DND-41 (cell line): ENCODE data around the gene TMEM45A.

Source experiments
- ATAC-seq: fragments of 200-7000 bp; cut with Tn5 transposase; 3 replicates; pipeline ENCODE4 v1.9.1; 2021; ENCODE audit warnings: low read depth; ENCODE audit not compliant: insufficient read depth
- DNase-seq: peaks from one replicate; pipeline ENCODE4 v3.0.0-alpha.2; 2020
- H2AFZ ChIP-seq: 2 replicates; pipeline ENCODE4 v1.6.0; 2012; ENCODE audit warnings: low read depth, low read length
- H3K27ac ChIP-seq: 2 replicates; pipeline ENCODE4 v1.5.1; 2012; ENCODE audit warnings: low read length, inconsistent platforms
- H3K27me3 ChIP-seq: fragments of 200-600 bp; sonication (generic); 2 replicates; pipeline ENCODE4 v1.6.0; 2012; ENCODE audit warnings: low read length, mild to moderate bottlenecking, inconsistent platforms; ENCODE audit not compliant: insufficient read depth, poor library complexity
- H3K36me3 ChIP-seq: 2 replicates; pipeline ENCODE4 v1.5.1; 2012; ENCODE audit warnings: low read length, inconsistent platforms; ENCODE audit not compliant: insufficient read depth
- H3K4me1 ChIP-seq: 2 replicates; pipeline ENCODE4 v1.5.1; 2012; ENCODE audit warnings: mild to moderate bottlenecking, low read length; ENCODE audit not compliant: insufficient read depth
- H3K4me2 ChIP-seq: 2 replicates; pipeline ENCODE4 v1.6.0; 2012; ENCODE audit warnings: mild to moderate bottlenecking, moderate library complexity, low read length, inconsistent platforms; ENCODE audit not compliant: insufficient read depth
- H3K4me3 ChIP-seq, 2 experiments: fragments of 200-600 bp in 1 of 2; shearing (Covaris generic) in 1 of 2; 2 replicates each; pipeline ENCODE4 v1.5.1; 2012 to 2016; ENCODE audit warnings: inconsistent platforms in 2 of 2, low read length in 2 of 2, mild to moderate bottlenecking in 2 of 2, low read depth in 1 of 2, moderate library complexity in 1 of 2
- H3K79me2 ChIP-seq: 2 replicates; pipeline ENCODE4 v1.6.0; 2012; ENCODE audit warnings: low read length, inconsistent platforms; ENCODE audit not compliant: insufficient read depth
- H3K9ac ChIP-seq: 2 replicates; pipeline ENCODE4 v1.6.0; 2012; ENCODE audit warnings: low read depth, mild to moderate bottlenecking, inconsistent platforms, low read length, moderate library complexity
- H3K9me3 ChIP-seq: 2 replicates; pipeline ENCODE4 v1.5.1; 2012; ENCODE audit warnings: low read length, moderate library complexity, mild to moderate bottlenecking, inconsistent platforms; ENCODE audit not compliant: insufficient read depth, severe bottlenecking
- H4K20me1 ChIP-seq: 2 replicates; pipeline ENCODE4 v1.6.0; 2012; ENCODE audit warnings: low read length; ENCODE audit not compliant: insufficient read depth
- EZH2 ChIP-seq: IDR thresholded peaks from 3 replicates; pipeline ENCODE4 v1.6.1; 2012; ENCODE audit warnings: borderline replicate concordance, low read depth, mild to moderate bottlenecking, moderate library complexity, low read length, inconsistent platforms; ENCODE audit not compliant: severe bottlenecking
- TF ChIP-seq, protein P1 (sequence below): IDR thresholded peaks from 2 replicates; pipeline ENCODE4 v1.5.1; 2012; ENCODE audit warnings: borderline replicate concordance, low read length, moderate library complexity, mild to moderate bottlenecking; ENCODE audit not compliant: poor library complexity, severe bottlenecking; ENCODE audit errors: extremely low read depth

Gene TMEM45A

DNA sequence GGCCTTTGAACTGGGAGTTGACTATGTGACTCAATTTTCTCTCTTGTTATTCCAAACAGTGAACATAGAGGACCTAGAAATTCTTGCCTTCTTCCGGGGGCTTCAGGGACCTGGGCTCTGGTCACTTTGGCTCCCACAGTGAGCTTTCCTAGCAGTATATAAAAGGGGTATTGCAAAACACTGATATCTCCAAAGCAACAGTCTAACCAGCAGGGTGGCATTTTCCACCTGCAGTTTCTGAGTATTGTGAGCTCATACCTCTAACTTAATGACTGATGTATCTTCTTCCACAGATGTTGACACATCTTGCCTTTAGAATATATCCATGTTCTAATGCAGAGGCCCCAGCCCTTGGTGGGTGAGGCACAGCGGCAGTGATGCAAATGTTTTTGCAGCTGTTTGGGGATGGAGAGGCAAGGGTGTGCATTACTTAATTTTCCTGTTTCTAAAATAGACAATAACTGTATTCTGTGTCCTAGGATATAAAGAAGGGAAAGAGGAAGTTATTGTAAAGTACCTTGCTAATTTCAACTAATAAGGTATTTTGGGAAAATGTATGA is 71.3 kb downstream of the TMEM45A start:
- no peaks in the 10 kb centered on the region for H4K20me1 ChIP-seq
- no peaks in the 10 kb centered on the region for H3K4me1 ChIP-seq
- H3K9me3 ChIP-seq = no peaks in the 10 kb centered on the region
- H3K4me2 ChIP-seq = no peak overlapping the region
- no peaks in the 10 kb centered on the region for H3K36me3 ChIP-seq
- no peaks in the 10 kb centered on the region for H3K27me3 ChIP-seq
- no peak for TF ChIP-seq EZH2
- TF ChIP-seq, protein P1, sequence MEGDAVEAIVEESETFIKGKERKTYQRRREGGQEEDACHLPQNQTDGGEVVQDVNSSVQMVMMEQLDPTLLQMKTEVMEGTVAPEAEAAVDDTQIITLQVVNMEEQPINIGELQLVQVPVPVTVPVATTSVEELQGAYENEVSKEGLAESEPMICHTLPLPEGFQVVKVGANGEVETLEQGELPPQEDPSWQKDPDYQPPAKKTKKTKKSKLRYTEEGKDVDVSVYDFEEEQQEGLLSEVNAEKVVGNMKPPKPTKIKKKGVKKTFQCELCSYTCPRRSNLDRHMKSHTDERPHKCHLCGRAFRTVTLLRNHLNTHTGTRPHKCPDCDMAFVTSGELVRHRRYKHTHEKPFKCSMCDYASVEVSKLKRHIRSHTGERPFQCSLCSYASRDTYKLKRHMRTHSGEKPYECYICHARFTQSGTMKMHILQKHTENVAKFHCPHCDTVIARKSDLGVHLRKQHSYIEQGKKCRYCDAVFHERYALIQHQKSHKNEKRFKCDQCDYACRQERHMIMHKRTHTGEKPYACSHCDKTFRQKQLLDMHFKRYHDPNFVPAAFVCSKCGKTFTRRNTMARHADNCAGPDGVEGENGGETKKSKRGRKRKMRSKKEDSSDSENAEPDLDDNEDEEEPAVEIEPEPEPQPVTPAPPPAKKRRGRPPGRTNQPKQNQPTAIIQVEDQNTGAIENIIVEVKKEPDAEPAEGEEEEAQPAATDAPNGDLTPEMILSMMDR = no peak
- no peak overlapping the region for H3K27ac ChIP-seq
- no peak overlapping the region for H3K9ac ChIP-seq
- DNase-seq (no peak), ATAC-seq (no peak)
- H2AFZ ChIP-seq = no peak overlapping the region
- no peak overlapping the region for H3K4me3 ChIP-seq
- no peaks in the 10 kb centered on the region for H3K79me2 ChIP-seq

DNA sequence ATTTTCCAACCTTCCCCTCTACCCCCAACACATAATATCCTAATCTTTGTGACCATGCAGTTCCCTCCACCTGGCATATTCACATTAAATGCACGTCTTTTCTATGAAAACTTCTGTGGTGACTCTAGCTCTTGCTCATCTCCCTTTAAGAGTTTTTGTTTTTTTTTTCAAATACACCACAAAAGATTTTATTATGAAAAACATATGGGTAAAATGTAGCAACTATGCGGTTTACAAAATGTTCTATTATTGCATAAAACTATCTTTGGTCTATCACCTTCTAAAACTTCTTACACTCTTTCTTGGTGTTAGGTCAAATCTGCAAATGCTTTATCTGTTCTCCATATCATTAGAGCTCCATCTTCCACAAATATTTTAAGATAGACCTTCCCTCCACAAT is 78.4 kb downstream of the TMEM45A start:
- ATAC-seq (no peak), DNase-seq (no peak)
- no peak overlapping the region for H3K4me2 ChIP-seq
- H3K27me3 ChIP-seq = no peaks in the 10 kb centered on the region
- no peaks in the 10 kb centered on the region for H3K36me3 ChIP-seq
- H2AFZ ChIP-seq = no peak overlapping the region
- no peaks in the 10 kb centered on the region for H4K20me1 ChIP-seq
- H3K4me3 ChIP-seq = no peak overlapping the region
- TF ChIP-seq, protein P1 = no peak
- TF ChIP-seq EZH2 = no peak
- no peaks in the 10 kb centered on the region for H3K9me3 ChIP-seq
- H3K27ac ChIP-seq = no peak overlapping the region
- no peaks in the 10 kb centered on the region for H3K4me1 ChIP-seq
- no peaks in the 10 kb centered on the region for H3K79me2 ChIP-seq
- H3K9ac ChIP-seq = no peak overlapping the region

DNA sequence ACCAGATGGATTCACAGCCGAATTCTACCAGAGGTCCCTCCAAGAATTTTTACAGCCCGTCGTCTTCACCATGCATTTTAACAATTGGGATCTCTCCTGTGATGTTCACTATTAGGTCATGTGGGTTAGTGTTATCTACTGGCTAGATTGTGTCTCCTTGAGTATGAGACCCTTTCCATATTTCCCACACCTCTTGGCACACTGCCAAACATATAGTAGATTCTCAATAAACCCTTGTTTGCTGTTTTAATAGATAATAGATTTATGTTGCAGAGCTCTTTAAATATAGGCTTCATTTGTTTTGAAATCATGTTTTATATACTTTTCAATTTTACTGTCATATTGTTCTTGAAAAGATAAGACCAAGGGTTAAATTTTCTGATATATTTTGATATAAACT is 82.1 kb downstream of the TMEM45A start:
- Histone ChIP-seq H2AFZ (no peak overlapping the region), H3K9me3 (no peaks in the 10 kb centered on the region), H3K79me2 (no peaks in the 10 kb centered on the region), H3K36me3 (no peaks in the 10 kb centered on the region), H3K27ac (no peak overlapping the region), H3K4me1 (no peaks in the 10 kb centered on the region), H3K9ac (no peak overlapping the region), H3K4me3 (no peak overlapping the region), H4K20me1 (no peaks in the 10 kb centered on the region), H3K4me2 (no peak overlapping the region), H3K27me3 (no peaks in the 10 kb centered on the region)
- no peak for ATAC-seq
- TF ChIP-seq EZH2 = no peak
- TF ChIP-seq, protein P1 = no peak
- DNase-seq = no peak

DNA sequence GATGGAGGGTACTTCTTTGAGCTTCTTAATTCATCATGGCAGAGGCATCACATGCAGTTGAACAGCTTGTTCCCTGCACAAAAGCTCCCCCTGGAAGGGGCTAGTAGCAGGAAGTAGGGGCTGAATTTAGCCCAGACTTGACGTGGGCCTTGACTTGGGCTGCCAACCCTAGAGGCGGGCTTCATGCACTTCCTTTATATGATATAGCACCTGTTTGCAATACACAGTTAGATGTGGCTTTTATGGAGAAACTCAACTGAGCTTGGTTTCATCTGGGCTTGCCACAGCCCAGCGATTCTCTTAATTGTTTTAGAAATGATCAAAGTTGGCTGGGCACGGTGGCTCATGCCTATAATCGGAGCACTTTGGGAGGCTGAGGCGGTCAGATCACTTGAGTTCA is 83.3 kb downstream of the TMEM45A start:
- ATAC-seq = peak; percentile 65

More for the DNA sequence above, 83.3 kb downstream of the TMEM45A start:
- no peak for TF ChIP-seq EZH2
- TF ChIP-seq, protein P1 = no peak
- Histone ChIP-seq H3K79me2 (no peaks in the 10 kb centered on the region), H3K4me2 (no peak overlapping the region), H3K9me3 (no peaks in the 10 kb centered on the region), H4K20me1 (no peaks in the 10 kb centered on the region), H2AFZ (no peak overlapping the region), H3K4me3 (no peak overlapping the region), H3K27ac (no peak overlapping the region), H3K36me3 (no peaks in the 10 kb centered on the region), H3K4me1 (no peaks in the 10 kb centered on the region), H3K27me3 (no peaks in the 10 kb centered on the region), H3K9ac (no peak overlapping the region)
- peak; percentile 8 for DNase-seq
